Astrocyte (in vitro differentiated cells and primary cell): ENCODE measurements around the gene CCDC51. TPM values are rescaled to one million over a fixed set of nuclear protein-coding genes. Genes with fewer than 3 reads are reported as not detected.

ENCODE experiments used
- DNase-seq: peaks from one replicate; pipeline ENCODE4 v3.0.0-alpha.2; 2010; ENCODE audit warnings: low read depth
- FAIRE-seq: peaks from 2 replicates; lab custom pipeline; 2011; peaks lifted over from hg19 to GRCh38; lab: Jason Lieb, UNC
- H2AFZ ChIP-seq: 2 replicates; pipeline ENCODE4 v1.6.0; 2012; ENCODE audit warnings: low read depth, low read length, inconsistent platforms
- H3K27ac ChIP-seq: 2 replicates; pipeline ENCODE4 v1.5.1; 2011; ENCODE audit warnings: low read depth, low read length, inconsistent platforms
- H3K27me3 ChIP-seq: 2 replicates; pipeline ENCODE4 v1.6.0; 2011; ENCODE audit warnings: low read length, inconsistent platforms; ENCODE audit not compliant: insufficient read depth
- H3K36me3 ChIP-seq: 2 replicates; pipeline ENCODE4 v1.5.1; 2011; ENCODE audit warnings: low read length, inconsistent platforms; ENCODE audit not compliant: insufficient read depth
- H3K4me1 ChIP-seq: 2 replicates; pipeline ENCODE4 v1.5.1; 2011; ENCODE audit warnings: low read length, inconsistent platforms; ENCODE audit not compliant: insufficient read depth
- H3K4me2 ChIP-seq: 2 replicates; pipeline ENCODE4 v1.6.0; 2012; ENCODE audit warnings: low read length, inconsistent platforms
- H3K4me3 ChIP-seq: 2 replicates; pipeline ENCODE4 v1.5.1; 2011; ENCODE audit warnings: low read depth, mild to moderate bottlenecking, low read length, inconsistent platforms; ENCODE audit not compliant: insufficient read depth
- H3K79me2 ChIP-seq: 2 replicates; pipeline ENCODE4 v1.6.0; 2012; ENCODE audit warnings: mild to moderate bottlenecking, low read length, inconsistent platforms; ENCODE audit not compliant: insufficient read depth
- H3K9ac ChIP-seq: 2 replicates; pipeline ENCODE4 v1.6.0; 2012; ENCODE audit warnings: mild to moderate bottlenecking, low read length, inconsistent platforms
- H3K9me3 ChIP-seq: 2 replicates; pipeline ENCODE4 v1.5.1; 2012; ENCODE audit warnings: low read depth, mild to moderate bottlenecking, low read length, inconsistent platforms; ENCODE audit not compliant: insufficient read depth
- H4K20me1 ChIP-seq: 2 replicates; pipeline ENCODE4 v1.6.0; 2012; ENCODE audit warnings: low read length, inconsistent platforms; ENCODE audit not compliant: insufficient read depth
- H3K27ac Mint-ChIP-seq: one replicate; pipeline ENCODE4 v1.8.0; 2021; ENCODE audit warnings: mild to moderate bottlenecking, mixed read lengths; ENCODE audit not compliant: unreplicated experiment
- H3K27me3 Mint-ChIP-seq: one replicate; pipeline ENCODE4 v1.8.0; 2021; ENCODE audit warnings: low read depth, mixed read lengths; ENCODE audit not compliant: unreplicated experiment
- H3K36me3 Mint-ChIP-seq: one replicate; pipeline ENCODE4 v1.8.0; 2021; ENCODE audit warnings: low read depth, mixed read lengths; ENCODE audit not compliant: unreplicated experiment
- H3K4me1 Mint-ChIP-seq: one replicate; pipeline ENCODE4 v1.8.0; 2021; ENCODE audit warnings: low read depth, mixed read lengths; ENCODE audit not compliant: unreplicated experiment
- H3K4me3 Mint-ChIP-seq: one replicate; pipeline ENCODE4 v1.8.0; 2021; ENCODE audit warnings: mild to moderate bottlenecking, moderate library complexity, mixed read lengths; ENCODE audit not compliant: unreplicated experiment
- H3K9me3 Mint-ChIP-seq: one replicate; pipeline ENCODE4 v1.8.0; 2021; ENCODE audit warnings: mild to moderate bottlenecking, mixed read lengths; ENCODE audit not compliant: unreplicated experiment
- CTCF ChIP-seq: IDR thresholded peaks from 2 replicates; pipeline ENCODE4 v1.5.1; 2011; ENCODE audit warnings: low read depth, mild to moderate bottlenecking, inconsistent platforms, low read length, moderate library complexity; ENCODE audit not compliant: insufficient read depth
- EZH2 ChIP-seq: IDR thresholded peaks from 2 replicates; pipeline ENCODE4 v1.6.1; 2012; ENCODE audit warnings: mild to moderate bottlenecking, low read length, inconsistent platforms; ENCODE audit not compliant: insufficient read depth
- total RNA-seq: library from RNA; stranded (reverse); gene quantifications from 2 replicates; pipeline ENCODE4 v1.2.1, GENCODE V29; 2021

The CCDC51 gene
- total RNA-seq, 1 donor from 2014 or later: 16.5 TPM

DNA sequence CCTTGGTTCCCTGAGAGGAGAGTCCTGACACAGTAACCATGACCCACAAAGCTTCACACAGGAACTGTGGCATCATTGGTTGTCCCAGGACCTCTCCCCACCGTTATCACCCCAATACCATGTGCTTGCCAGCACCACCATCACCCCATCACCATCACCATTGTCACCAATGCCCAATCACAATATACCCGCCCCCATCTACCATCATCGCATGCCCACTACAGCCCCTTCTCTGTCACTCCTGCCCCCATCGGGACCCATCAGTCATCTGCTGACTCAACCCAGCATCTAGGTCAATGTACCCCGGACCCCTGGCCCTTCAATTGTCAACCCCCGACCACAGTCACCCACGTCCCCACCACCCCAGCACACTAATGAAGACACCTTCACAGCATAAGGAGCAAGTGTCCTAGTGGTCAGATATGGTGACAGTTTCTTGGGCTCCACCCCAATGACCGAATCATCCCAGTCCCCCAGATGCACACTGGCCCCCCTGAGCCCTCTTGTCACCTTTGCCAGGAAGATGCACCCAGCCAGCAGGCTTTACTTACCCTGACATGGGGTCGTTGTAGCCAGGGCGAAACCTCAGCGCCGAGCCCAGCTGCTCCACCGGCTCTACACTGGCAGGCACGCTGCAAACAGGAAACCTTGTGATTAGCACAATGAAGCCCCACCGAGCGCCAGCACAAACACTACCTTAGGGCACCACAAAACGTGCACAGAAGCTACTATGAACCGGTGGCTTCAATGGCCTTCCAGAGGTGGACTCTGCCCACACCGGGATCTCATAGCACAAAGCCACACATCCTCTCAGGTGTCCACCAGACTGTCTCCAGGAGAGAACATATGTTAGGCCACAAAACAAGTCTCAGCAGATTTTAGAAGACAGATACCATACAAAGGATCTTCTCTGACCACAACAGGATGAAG is 39.0 kb upstream of the CCDC51 start:
- Histone ChIP-seq H3K4me3 (no peak overlapping the region), H2AFZ (no peak overlapping the region), H3K27ac (no peak overlapping the region), H3K79me2 (no peaks in the 10 kb centered on the region), H3K27me3 (no peaks in the 10 kb centered on the region), H3K9ac (no peak overlapping the region), H3K9me3 (no peaks in the 10 kb centered on the region), H3K36me3 (no peaks in the 10 kb centered on the region), H3K4me1 (no peaks in the 10 kb centered on the region), H3K4me2 (no peak overlapping the region), H4K20me1 (no peaks in the 10 kb centered on the region)
- Mint-ChIP-seq H3K4me3 (no peak overlapping the region), H3K4me1 (peaks cover 4% of the 10 kb centered on the region), H3K27ac (no peak overlapping the region), H3K27me3 (no peaks in the 10 kb centered on the region), H3K9me3 (no peaks in the 10 kb centered on the region), H3K36me3 (peaks cover 16% of the 10 kb centered on the region)
- TF ChIP-seq CTCF (no peak), EZH2 (no peak)
- FAIRE-seq (no peak), DNase-seq (no peak)

DNA sequence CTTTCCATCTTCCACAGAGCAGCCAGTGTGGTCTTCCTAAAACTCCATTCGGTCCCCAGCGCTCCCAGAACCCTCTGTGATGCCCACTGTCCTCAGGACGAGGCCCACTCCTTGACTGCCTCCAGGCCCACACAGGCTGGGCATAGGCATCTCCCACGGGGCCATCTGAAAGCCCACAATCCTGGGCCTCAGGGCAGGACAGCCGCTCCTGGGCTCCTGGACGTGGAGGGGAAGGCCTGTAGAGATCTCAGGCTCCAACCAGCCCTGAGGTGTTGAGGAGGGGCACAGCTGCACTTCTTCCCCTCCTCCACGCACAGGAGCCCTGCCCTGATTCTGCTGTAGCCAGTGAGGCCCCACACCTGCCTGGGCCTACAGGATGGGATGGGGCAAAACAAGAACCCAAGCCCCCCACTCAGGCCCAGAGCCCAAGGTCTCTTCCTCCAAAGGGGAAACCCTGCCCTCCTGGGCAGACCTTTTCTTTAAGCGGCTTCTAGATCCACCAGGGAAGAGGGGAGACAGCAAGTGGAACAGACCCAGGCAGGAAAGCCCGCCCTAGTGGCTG is 38.1 kb upstream of the CCDC51 start:
- Mint-ChIP-seq H3K27ac (no peak overlapping the region), H3K4me1 (peaks cover 9% of the 10 kb centered on the region), H3K9me3 (no peaks in the 10 kb centered on the region), H3K27me3 (no peaks in the 10 kb centered on the region), H3K36me3 (peaks cover 16% of the 10 kb centered on the region), H3K4me3 (no peak overlapping the region)
- Histone ChIP-seq H4K20me1 (no peaks in the 10 kb centered on the region), H3K27ac (no peak overlapping the region), H3K36me3 (no peaks in the 10 kb centered on the region), H3K27me3 (no peaks in the 10 kb centered on the region), H3K9ac (no peak overlapping the region), H3K4me3 (no peak overlapping the region), H3K79me2 (no peaks in the 10 kb centered on the region), H3K4me1 (peaks cover 5% of the 10 kb centered on the region), H2AFZ (no peak overlapping the region), H3K4me2 (no peak overlapping the region), H3K9me3 (no peaks in the 10 kb centered on the region)
- no peak for DNase-seq
- TF ChIP-seq EZH2 (no peak), CTCF (no peak)
- FAIRE-seq: no peak
